NCI-H146 (cell line): ENCODE data around the gene GARIN5A.
"Not testable (repeated sequence)": the region's sequence is repeated elsewhere in the genome, so short reads cannot be mapped to it uniquely, and the experiment has no call there.

ENCODE experiments used
- DNase-seq: peaks from one replicate; lab custom pipeline; 2025; lab: John Stamatoyannopoulos, UW

GARIN5A gene

GRCh38 chr19:50465000-50465399 is 11.6 kb downstream of the GARIN5A start:
- no peak for DNase-seq

DNA sequence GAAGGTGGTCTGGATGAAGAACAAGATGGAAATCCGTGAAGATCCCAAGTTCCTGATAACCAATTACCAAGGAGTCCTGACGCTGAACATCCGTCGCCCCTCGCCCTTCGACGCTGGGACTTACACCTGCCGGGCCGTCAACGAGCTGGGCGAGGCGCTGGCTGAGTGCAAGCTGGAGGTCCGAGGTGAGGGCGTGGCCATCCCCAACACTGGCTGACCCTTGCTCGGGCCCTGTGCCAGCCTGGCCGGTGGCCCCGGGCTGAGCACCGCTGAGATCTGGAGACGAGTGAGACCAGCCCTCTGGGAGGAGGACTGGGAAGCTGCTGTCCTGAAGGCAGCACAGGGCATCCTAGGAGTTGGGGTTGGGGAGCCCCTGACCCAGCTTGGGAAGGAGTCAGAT is 12.3 kb downstream of the GARIN5A start:
- peak; percentile 22 for DNase-seq

DNA sequence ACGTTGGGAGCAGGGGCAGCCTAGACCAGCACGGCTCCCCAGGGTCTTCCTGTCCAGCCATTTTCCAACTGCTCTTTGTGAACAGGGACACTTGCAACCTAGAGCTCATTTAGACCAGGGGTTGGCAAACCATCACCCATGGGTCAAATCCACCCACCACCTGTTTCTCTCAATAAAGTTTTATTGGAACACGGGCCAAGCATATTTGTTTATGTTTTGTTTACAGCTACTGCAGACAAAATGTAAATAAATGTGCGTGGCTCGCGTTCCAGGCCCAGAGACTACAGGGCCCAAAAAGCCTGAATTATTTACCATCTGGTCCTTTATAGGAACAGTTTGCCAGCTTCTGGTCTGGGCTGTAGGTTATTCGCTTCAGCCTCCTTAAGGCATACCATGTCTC is 13.7 kb downstream of the GARIN5A start:
- no peak for DNase-seq

- DNase-seq: peak; percentile 86
These were observed 15.4 kb downstream of the GARIN5A start for GRCh38 chr19:50461066-50461875.

- DNase-seq: no peak
These were observed 16.4 kb downstream of the GARIN5A start for GRCh38 chr19:50460161-50460765.

GRCh38 chr19:50459638-50460037 is 17.0 kb downstream of the GARIN5A start:
- no peak for DNase-seq

- DNase-seq: no peak
These were observed 17.6 kb downstream of the GARIN5A start for GRCh38 chr19:50459067-50459456.

DNA sequence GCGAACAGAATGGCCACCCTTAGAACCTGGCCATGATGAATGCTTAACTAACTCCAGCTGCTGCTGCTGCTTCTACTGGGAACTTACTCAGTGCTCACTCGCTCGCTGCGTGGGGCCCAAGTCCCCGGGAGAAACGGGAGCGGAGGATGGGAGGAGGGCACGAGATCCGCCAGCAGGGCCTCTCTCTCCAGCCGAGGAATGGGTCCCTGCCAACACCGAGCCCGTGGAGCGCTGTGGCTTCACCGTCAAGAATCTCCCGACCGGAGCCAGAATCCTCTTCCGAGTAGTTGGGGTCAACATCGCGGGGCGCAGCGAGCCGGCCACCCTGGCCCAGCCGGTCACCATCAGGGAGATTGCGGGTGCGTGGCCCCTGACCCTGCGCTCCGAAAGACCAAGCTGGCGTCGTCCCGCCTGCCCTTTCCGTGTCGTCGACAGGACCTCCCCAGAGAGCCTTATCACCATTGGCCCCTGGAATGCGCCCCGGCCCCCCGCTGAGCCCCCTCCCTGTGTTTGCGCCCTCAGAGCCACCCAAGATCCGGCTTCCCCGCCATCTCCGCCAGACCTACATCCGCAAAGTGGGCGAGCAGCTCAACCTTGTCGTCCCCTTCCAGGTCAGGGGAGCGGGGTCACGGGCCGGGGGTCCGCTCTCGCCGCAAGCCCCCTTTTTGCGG is 18.1 kb downstream of the GARIN5A start:
- DNase-seq: no peak

GRCh38 chr19:50457300-50457699 is 19.3 kb downstream of the GARIN5A start:
- no peak for DNase-seq

DNA sequence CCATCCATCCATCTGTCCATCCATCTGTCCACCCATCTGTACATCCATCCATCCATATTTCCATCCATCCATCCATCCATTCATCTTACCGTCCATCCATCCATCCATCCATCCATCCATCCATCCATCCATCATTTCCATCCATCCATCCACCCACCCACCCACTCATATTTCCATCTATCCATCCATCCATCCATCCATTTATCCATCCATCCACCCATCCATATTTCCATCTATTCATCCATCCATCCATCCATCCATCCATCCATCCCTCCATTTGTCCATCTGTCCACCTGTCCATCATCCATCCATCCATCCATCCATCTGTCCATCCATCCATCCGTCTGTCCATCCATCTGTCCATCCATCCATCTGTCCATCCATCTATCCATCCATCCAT is 20.7 kb downstream of the GARIN5A start:
- DNase-seq: no peak

GRCh38 chr19:50453243-50453642 is 23.4 kb downstream of the GARIN5A start:
- DNase-seq: no peak

DNA sequence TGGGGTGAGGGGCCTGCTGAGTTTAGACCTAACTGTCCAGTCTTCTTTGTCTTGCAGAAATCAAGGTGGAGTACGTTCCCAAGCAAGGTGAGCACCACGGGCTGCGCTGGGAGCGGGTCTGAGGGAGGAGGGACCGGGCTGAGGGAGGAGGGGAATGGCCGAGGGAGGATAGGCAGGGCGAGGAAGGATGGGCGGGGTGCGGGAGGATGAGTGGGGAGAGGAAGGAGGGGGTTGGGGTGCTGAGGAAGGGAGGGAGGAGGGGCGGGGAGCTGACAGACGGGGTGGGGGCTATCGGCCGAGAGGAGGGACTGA is 25.5 kb downstream of the GARIN5A start:
- no peak for DNase-seq

GRCh38 chr19:50450369-50451222 is 26.1 kb downstream of the GARIN5A start:
- DNase-seq: peak; percentile 16

DNA sequence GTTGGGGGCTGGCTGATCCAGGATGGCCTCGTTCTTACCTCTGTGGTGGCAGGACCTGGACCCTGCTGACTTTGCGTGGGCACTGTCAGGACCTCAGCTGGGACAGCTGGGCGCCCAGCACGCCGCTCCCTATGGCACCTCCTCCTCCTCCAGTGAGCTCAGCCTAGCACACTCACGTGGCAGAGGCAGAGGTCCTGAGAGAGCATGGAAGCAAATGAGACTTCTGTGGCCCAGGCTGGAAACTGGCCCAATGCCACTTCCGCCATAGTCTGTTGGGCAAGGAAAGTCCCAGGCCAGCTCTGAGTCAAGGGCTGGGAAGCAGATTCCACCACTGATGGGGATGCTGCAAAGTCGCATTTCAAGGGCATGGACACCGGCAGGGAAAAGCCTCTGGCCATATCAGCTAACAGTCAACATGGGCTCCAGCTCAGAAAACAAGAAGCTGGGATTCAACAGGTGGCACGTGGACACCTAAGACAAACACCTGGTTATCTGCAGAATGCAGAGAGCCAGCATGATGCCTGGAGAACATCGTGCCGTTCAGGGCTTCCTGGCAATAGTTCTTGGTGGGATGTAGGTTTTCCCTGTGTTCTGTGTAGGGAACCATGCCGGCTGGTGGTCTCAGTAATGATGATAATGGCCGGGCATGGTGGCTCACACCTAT is 27.3 kb downstream of the GARIN5A start:
- DNase-seq: peak; percentile 72

GRCh38 chr19:50447750-50448149 is 28.9 kb downstream of the GARIN5A start:
- DNase-seq: no peak

DNA sequence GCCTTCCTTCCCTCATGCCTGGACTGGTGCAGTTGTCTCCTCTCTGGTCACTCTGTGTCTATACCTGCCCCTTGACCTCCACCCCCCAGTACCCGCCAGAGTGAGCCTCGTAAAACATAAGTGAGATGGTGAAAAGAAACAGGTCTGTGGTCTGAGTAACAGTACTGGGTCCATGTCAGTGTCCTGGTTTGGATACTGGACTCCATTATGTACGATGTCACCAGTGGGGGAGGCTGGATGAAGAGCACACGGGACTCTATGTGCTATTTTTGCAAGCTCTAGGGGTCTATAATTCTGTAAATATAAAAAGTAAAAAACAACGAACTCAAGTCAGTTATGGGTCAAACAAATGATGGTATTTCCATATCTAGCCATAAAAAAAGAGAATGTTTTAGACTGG is 29.6 kb downstream of the GARIN5A start:
- DNase-seq: no peak

- DNase-seq: no peak
These were observed 32.6 kb downstream of the GARIN5A start for GRCh38 chr19:50444059-50444458.

- DNase-seq: not testable (repeated sequence)
These were observed 37.5 kb downstream of the GARIN5A start for GRCh38 chr19:50439130-50439529.

DNA sequence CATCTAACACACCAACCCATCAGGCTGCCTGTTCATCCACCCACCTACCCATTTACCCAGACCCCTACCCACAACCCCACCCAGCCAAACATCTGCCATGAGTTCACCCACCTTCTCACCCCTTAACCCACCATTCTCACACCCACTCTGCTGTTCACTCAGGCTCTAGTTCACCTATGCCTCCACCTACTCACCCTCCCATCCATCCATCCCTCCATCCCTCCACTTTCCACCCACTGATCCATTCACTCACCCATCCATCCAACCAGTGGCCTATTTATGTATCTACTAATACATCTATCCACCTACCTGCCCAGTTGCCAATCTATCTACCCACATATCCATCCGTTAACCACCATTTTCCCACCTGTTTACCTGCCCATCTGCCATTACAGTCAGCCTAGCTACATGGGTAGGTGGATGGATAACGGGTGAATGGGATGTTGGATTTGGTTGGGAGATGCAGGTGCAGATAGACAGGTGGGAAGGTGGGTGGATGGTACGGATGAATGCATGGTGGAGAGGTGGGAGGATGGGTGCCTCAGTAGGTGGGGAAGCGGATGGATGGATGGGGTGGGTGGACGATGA is 38.7 kb downstream of the GARIN5A start:
- no peak for DNase-seq

DNA sequence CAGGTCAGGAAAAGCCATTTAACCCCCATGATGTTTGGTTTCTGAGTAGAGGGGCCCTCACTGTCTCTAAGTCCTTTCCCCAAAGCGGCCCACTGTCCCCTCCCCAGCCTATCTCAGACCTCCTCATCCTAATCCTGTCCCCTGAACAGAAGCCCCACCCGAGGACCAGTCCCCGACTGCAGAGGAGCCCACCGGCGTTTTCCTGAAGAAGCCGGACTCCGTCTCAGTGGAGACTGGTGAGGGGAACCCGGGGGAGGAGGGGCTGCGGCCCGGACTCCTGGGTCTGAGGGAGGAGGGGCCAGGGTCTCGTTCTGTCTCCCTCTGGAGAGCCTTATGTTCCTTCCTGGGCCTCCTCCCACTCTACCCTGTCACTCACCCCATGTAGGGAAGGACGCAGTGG is 41.0 kb downstream of the GARIN5A start:
- no peak for DNase-seq

DNA sequence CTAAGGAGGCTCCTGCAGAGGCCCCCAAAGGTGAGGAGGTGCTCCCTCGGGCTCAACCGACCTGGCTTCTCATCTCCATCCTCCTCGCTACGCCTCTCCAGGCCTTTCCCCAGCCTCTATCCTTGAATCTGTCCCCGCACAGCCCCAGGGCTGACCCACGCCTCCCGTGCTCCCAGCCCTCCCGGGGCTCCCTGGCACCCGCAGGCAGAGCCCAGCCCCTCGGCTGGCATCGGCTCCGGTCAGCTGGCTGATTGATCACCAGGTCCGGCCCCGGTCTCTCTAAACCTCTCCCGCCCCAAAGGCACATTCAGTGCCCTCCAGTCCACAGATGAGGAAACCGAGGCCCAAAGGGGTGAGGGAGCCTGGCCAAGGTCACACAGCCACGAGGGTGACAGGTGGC is 41.4 kb downstream of the GARIN5A start:
- DNase-seq: no peak
